Calu3 (cell line): Measurements from ENCODE around the gene ARHGEF2. TPM values are rescaled to one million over a fixed set of nuclear protein-coding genes. Genes with fewer than 3 reads are reported as not detected.

ENCODE experiments used
- BruUV-seq: library from RNA; stranded (reverse); fragments of 400-500 nt; replicated peaks from 2 replicates; lab custom pipeline; 2021; lab: Mats Ljungman, UMichigan
- CTCF ChIA-PET: fragments of 300-600 bp; sonication (Branson Sonifier 250); formaldehyde crosslinking; loops from one replicate; lab custom pipeline; 2022; ENCODE audit warnings: antibody characterized with exemption; lab: Charles Lee
- DNase-seq: peaks from one replicate; pipeline ENCODE4 v3.0.0; 2022
- H3K27ac Mint-ChIP-seq: one replicate; pipeline ENCODE4 v1.8.0; 2022; ENCODE audit warnings: mixed read lengths; ENCODE audit not compliant: unreplicated experiment
- H3K27me3 Mint-ChIP-seq: one replicate; pipeline ENCODE4 v1.8.0; 2022; ENCODE audit warnings: mixed read lengths; ENCODE audit not compliant: unreplicated experiment
- H3K36me3 Mint-ChIP-seq: one replicate; pipeline ENCODE4 v1.8.0; 2022; ENCODE audit warnings: mild to moderate bottlenecking, moderate library complexity, mixed read lengths; ENCODE audit not compliant: insufficient read depth, unreplicated experiment
- H3K4me1 Mint-ChIP-seq: one replicate; pipeline ENCODE4 v1.8.0; 2022; ENCODE audit warnings: mild to moderate bottlenecking, low read depth, mixed read lengths; ENCODE audit not compliant: unreplicated experiment
- H3K4me3 Mint-ChIP-seq: one replicate; pipeline ENCODE4 v1.8.0; 2022; ENCODE audit warnings: mild to moderate bottlenecking, low read depth, moderate library complexity, mixed read lengths; ENCODE audit not compliant: unreplicated experiment
- H3K9me3 Mint-ChIP-seq: one replicate; pipeline ENCODE4 v1.8.0; 2022; ENCODE audit warnings: low read depth, mixed read lengths; ENCODE audit not compliant: unreplicated experiment
- intact Hi-C: fragments of 100-400 bp; cut with micrococcal nuclease; formaldehyde crosslinking; loops from one replicate; pipeline ENCODE4 v1.10.0; 2022; ENCODE audit not compliant: unreplicated experiment
- total RNA-seq: library from RNA; stranded (reverse); gene quantifications from 2 replicates; pipeline ENCODE4 v1.2.3, GENCODE V29; 2022
- TF ChIP-seq, protein P1 (sequence below): fragments of 200-600 bp; IDR thresholded peaks from one replicate; pipeline ENCODE4 v1.8.0; 2022; ENCODE audit warnings: antibody characterized with exemption; ENCODE audit not compliant: unreplicated experiment

ARHGEF2 gene
- total RNA-seq, 1 experiment from 2014 or later: 97.6 TPM

DNA sequence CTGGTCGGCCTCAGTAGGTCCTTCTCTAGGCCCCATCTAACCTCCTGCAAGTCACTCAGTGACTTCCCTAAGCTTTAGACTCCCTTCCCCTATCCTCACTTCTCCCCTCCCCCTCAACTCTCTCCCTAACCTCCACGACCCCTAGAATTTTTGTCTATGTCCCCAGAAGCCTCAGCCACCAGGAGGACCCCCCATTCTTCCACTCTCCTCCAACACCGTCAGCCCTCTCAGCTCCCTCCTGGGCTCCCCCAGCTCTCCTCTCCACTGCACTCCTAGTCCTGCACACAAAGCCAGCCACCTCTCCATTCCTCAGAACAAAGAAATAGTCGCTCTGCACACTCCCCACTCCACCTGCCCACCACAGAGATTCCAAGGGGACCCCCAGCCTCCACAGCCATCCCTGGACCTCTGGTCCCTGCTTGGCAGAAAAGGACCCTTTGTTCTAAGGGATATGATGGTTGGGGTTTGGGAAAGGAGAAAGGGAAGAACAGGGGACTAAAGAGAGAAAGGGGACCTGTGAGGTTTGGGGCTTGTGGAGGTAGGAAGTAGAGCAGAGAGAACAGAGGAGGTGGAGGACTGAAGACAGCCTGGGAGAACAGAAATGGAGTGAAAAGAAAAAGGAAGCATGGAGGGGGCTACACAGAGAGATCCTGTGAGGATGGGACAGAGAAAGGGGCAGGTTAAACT lies 2.8 kb downstream of the ARHGEF2 start:
- Mint-ChIP-seq H3K4me1 (peaks cover 78% of the 10 kb centered on the region), H3K4me3 (peak overlapping the region; percentile 78), H3K27me3 (no peaks in the 10 kb centered on the region), H3K9me3 (no peaks in the 10 kb centered on the region), H3K27ac (peak overlapping the region; percentile 73), H3K36me3 (peaks cover 84% of the 10 kb centered on the region)
- DNase-seq: no peak
- TF ChIP-seq, protein P1, sequence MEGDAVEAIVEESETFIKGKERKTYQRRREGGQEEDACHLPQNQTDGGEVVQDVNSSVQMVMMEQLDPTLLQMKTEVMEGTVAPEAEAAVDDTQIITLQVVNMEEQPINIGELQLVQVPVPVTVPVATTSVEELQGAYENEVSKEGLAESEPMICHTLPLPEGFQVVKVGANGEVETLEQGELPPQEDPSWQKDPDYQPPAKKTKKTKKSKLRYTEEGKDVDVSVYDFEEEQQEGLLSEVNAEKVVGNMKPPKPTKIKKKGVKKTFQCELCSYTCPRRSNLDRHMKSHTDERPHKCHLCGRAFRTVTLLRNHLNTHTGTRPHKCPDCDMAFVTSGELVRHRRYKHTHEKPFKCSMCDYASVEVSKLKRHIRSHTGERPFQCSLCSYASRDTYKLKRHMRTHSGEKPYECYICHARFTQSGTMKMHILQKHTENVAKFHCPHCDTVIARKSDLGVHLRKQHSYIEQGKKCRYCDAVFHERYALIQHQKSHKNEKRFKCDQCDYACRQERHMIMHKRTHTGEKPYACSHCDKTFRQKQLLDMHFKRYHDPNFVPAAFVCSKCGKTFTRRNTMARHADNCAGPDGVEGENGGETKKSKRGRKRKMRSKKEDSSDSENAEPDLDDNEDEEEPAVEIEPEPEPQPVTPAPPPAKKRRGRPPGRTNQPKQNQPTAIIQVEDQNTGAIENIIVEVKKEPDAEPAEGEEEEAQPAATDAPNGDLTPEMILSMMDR: no peak
- intact Hi-C loops: no loop called here
- no TSS peak for BruUV-seq
- CTCF ChIA-PET: interaction anchor here (0.5 to 1.5 kb wide), 2 partner anchors 13 to 39 kb away, joined by 5 to 7 read pairs; no protein-coding TSS in a partner anchor

DNA sequence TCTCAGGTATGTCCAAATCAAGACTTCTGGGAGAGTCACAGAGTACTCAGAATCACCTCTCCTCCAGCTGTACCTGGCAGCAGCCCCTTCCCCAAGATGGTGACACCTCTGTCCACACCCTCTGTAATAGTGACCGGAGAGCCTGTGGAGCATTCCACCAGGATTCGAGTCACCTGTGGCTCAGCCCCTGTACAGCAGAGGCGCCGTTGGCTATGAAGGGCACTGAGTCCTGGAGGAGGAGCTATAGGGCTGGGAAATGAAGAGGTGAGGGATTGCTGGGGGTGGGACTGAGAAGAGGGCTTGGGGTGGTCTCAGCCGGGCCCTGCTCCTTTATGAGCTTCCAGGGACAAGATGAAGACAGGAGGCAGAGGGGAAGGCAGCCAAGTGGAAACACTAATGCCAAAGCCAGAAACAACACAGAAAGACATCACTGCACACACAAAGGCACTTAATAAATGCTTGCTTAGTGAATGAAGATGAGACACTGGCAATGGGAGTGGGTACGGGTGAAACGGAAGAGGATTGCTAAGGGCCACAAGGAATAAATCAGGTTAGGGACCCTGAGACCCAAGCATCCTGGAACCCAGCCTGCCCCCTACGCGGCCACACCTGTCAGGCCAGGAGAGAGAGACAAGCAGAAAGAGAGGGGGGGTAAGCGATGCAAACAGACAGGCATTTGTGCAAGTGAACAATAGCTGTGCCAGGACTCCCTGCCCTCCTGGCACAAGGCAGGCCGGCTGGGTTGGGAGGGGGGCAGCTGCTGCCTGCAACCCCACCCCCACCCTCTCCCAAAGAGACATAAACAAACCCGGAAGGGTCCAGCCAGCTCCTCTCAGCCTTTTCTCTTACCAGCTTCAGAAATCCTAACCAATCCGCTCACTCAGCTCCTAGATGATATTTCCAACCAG lies 3.9 kb downstream of the ARHGEF2 start:
- H3K27me3 Mint-ChIP-seq: no peaks in the 10 kb centered on the region
- peak overlapping the region; percentile 8 for H3K27ac Mint-ChIP-seq
- intact Hi-C loops: no loop called here
- CTCF ChIA-PET: interaction anchor here (0.6 to 1.5 kb wide), 4 partner anchors 12 to 922 kb away, joined by 3 to 5 read pairs (median 4); no protein-coding TSS in a partner anchor
- no peak for DNase-seq
- H3K4me1 Mint-ChIP-seq: peaks cover 76% of the 10 kb centered on the region
- no peaks in the 10 kb centered on the region for H3K9me3 Mint-ChIP-seq
- TF ChIP-seq, protein P1: no peak
- H3K4me3 Mint-ChIP-seq: peak overlapping the region; percentile 78
- no TSS peak for BruUV-seq
- peaks cover 77% of the 10 kb centered on the region for H3K36me3 Mint-ChIP-seq

DNA sequence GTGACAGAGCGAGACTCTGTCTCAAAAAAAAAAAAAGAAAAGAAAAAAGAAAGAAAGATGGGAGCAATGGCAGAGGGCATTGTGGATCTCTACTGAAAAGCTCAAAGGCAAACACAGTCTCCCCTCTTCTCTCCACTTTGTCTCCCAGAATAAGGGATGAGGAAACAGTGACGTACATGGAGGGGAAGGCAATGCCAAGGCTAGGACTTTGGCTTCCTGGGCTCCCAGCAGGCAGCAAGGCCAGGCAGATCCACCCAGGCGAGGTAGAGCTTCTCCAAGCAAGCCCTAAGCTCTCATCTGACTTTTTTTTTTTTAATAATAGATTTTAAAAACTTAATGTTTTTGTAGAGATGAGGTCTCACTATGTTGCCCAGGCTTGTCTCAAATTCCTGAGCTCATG lies 4.6 kb downstream of the ARHGEF2 start:
- peaks cover 75% of the 10 kb centered on the region for H3K36me3 Mint-ChIP-seq
- H3K4me1 Mint-ChIP-seq: peaks cover 69% of the 10 kb centered on the region
- TF ChIP-seq, protein P1: no peak
- no TSS peak for BruUV-seq
- DNase-seq: no peak
- H3K27me3 Mint-ChIP-seq: no peaks in the 10 kb centered on the region
- CTCF ChIA-PET: interaction anchor here (0.6 to 1.5 kb wide), 3 partner anchors 36 to 921 kb away, joined by 3 to 4 read pairs (median 3); no protein-coding TSS in a partner anchor
- no peak overlapping the region for H3K4me3 Mint-ChIP-seq
- no peaks in the 10 kb centered on the region for H3K9me3 Mint-ChIP-seq
- H3K27ac Mint-ChIP-seq: no peak overlapping the region
- intact Hi-C loops: no loop called here

DNA sequence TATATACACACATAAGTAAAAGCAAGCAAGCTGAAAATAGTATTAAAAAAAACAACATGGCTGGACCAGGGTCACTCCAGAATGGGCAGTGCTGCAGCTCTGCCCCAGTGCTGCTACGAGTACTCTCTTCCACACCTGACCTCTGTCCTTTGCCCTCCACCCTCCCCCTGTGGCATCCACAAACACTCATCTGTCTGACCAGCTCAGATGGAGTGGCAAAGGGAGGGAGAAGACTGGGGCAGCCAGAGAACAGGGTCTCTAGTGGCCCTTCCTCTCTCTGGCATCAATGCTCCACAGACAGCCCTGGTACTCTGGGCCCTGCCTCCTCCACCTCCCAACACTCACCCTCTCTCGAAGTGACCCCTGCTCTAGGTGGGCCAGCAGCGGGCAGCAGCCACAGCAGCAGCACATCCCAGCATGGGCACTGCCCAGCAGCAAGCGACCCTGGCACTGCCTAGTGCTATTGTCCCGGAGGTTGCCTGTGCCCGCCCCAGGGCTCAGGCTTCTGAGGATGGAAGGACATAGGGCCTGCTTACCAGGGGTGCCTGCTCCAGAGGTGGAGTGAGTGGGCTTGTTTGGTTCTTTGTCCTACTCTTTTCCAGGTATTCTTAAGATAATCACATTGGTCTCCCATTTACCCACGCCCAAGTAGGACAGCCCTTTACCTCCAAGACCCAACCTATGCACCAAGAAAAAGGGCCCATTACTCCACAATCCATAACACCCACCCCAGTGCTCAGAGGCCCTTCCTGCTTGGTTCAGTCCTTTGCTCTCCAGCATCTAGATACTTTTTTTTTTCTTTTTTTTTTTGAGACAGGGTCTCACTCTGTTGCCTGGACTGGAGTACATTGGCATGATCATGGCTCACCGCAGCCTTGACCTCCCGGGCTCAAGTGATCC lies 6.2 kb downstream of the ARHGEF2 start:
- intact Hi-C loops: no loop called here
- Mint-ChIP-seq H3K9me3 (no peaks in the 10 kb centered on the region), H3K27ac (no peak overlapping the region), H3K36me3 (peaks cover 72% of the 10 kb centered on the region), H3K4me1 (peaks cover 68% of the 10 kb centered on the region), H3K27me3 (no peaks in the 10 kb centered on the region), H3K4me3 (peak overlapping the region; percentile 31)
- CTCF ChIA-PET: no interaction called here
- DNase-seq: no peak
- TF ChIP-seq, protein P1: no peak
- BruUV-seq: no TSS peak
